HepG2 (cell line): ENCODE data around the gene THADA. TPM values are rescaled to one million over a fixed set of nuclear protein-coding genes. Genes with fewer than 3 reads are reported as not detected.
A peak's percentile ranks its signal among the peaks of the same experiment; 100 is the strongest.

Experiments used
- ATAC-seq: fragments of 200-7000 bp; cut with Tn5 transposase; 3 replicates; pipeline ENCODE4 v1.9.1; 2020; ENCODE audit warnings: mild to moderate bottlenecking, moderate library complexity
- BruUV-seq: library from RNA; stranded (reverse); fragments of 400-500 nt; replicated peaks from 2 replicates; lab custom pipeline; 2021; lab: Mats Ljungman, UMichigan
- CTCF ChIA-PET: fragments of 300-600 bp; formaldehyde crosslinking; extraction: SDS; loops from one replicate; lab custom pipeline; 2021; ENCODE audit warnings: low total read pairs, inconsistent platforms, low intra/inter-chr PET ratio; lab: Yijun Ruan, JAX
- POLR2A ChIA-PET: fragments of 350-600 bp; sonication (Branson Sonifier 250); formaldehyde crosslinking; loops from one replicate; lab custom pipeline; 2020; ENCODE audit warnings: antibody characterized with exemption, inconsistent platforms; lab: Yijun Ruan, JAX
- DNase-seq: peaks from one replicate; pipeline ENCODE4 v3.0.0-alpha.2; 2015; ENCODE audit warnings: low spot score
- FAIRE-seq: peaks from 3 replicates; lab custom pipeline; 2011; peaks lifted over from hg19 to GRCh38; lab: Jason Lieb, UNC
- H2AFZ ChIP-seq: one replicate; pipeline ENCODE4 v1.6.1; 2011; ENCODE audit warnings: low read length, inconsistent platforms
- H3K27ac ChIP-seq: fragments of 300-600 bp; 3 replicates; pipeline ENCODE4 v1.8.0; 2011; ENCODE audit warnings: mixed run types, mild to moderate bottlenecking, mixed read lengths, low read length, inconsistent platforms; ENCODE audit not compliant: insufficient read depth; ENCODE audit errors: extremely low read length
- H3K27me3 ChIP-seq, 2 experiments: fragments of 200-600 bp in 1 of 2; 2 replicates in 1 of 2; 3 replicates in 1 of 2; pipeline versions ENCODE4 v1.6.0 to v1.8.0; 2011; ENCODE audit warnings: low read length in 2 of 2, mild to moderate bottlenecking in 2 of 2, moderate library complexity in 2 of 2, inconsistent platforms in 1 of 2; ENCODE audit not compliant: insufficient read depth in 2 of 2, control insufficient read depth in 1 of 2
- H3K36me3 ChIP-seq, 2 experiments: fragments of 200-600 bp in 1 of 2; replicated peaks in 1 of 2; 2 replicates in 1 of 2; 3 replicates in 1 of 2; pipeline versions ENCODE4 v1.5.1 to v1.8.0; 2011; ENCODE audit warnings: low read length in 2 of 2, inconsistent platforms in 1 of 2; ENCODE audit not compliant: insufficient read depth in 2 of 2, control insufficient read depth in 1 of 2
- H3K4me1 ChIP-seq: 2 replicates; pipeline ENCODE4 v1.5.1; 2012; ENCODE audit warnings: low read length, inconsistent platforms; ENCODE audit not compliant: insufficient read depth
- H3K4me2 ChIP-seq: 2 replicates; pipeline ENCODE4 v1.6.0; 2011; ENCODE audit warnings: low read depth, low read length, inconsistent platforms
- H3K4me3 ChIP-seq, 3 experiments: fragments of 200-600 bp in 1 of 3; sonication (generic), shearing (Covaris generic) in 1 of 3; replicated peaks in 1 of 3; 2 replicates each; pipeline ENCODE4 v1.5.1; 2011 to 2016; ENCODE audit warnings: low read length in 3 of 3, inconsistent platforms in 2 of 3, low read depth in 2 of 3, mild to moderate bottlenecking in 2 of 3, control low read depth in 1 of 3, mixed read lengths in 1 of 3; ENCODE audit not compliant: insufficient read depth in 1 of 3
- H3K79me2 ChIP-seq: one replicate; pipeline ENCODE4 v1.6.1; 2011; ENCODE audit warnings: low read length, inconsistent platforms; ENCODE audit not compliant: insufficient read depth
- H3K9ac ChIP-seq: 2 replicates; pipeline ENCODE4 v1.6.0; 2011; ENCODE audit warnings: mild to moderate bottlenecking, low read depth, low read length, inconsistent platforms; ENCODE audit not compliant: insufficient read depth
- H3K9me3 ChIP-seq: 2 replicates; pipeline ENCODE4 v1.5.1; 2012; ENCODE audit warnings: mild to moderate bottlenecking, low read length
- H4K20me1 ChIP-seq: 2 replicates; pipeline ENCODE4 v1.6.0; 2011; ENCODE audit warnings: inconsistent platforms, mild to moderate bottlenecking, low read length, moderate library complexity; ENCODE audit not compliant: insufficient read depth
- JDP2 ChIP-seq: sonication (generic); formaldehyde crosslinking; IDR thresholded peaks from 2 replicates; pipeline ENCODE4 v1.8.1; 2022; ENCODE audit warnings: missing genetic modification reagents, borderline replicate concordance
- PHF8 ChIP-seq: sonication (generic); formaldehyde crosslinking; IDR thresholded peaks from 2 replicates; pipeline ENCODE4 v1.5.0; 2020; ENCODE audit warnings: missing genetic modification reagents
- PTBP1 ChIP-seq: fragments of 200-400 bp; formaldehyde crosslinking; IDR thresholded peaks from 2 replicates; pipeline ENCODE4 v1.6.1; 2018; ENCODE audit warnings: low read length, low read depth; ENCODE audit not compliant: poor library complexity, severe bottlenecking
- ZMYM4 ChIP-seq: sonication (generic); formaldehyde crosslinking; IDR thresholded peaks from 2 replicates; pipeline ENCODE4 v1.8.1; 2023; ENCODE audit warnings: mild to moderate bottlenecking, missing genetic modification reagents
- ZNF629 ChIP-seq: sonication (generic); formaldehyde crosslinking; conservative IDR thresholded peaks from 2 replicates; pipeline ENCODE4 v1.5.0; 2020; ENCODE audit warnings: missing genetic modification reagents
- WGBS: methylation state at CpG from one replicate; pipeline ENCODE4 v1.1.6; 2017; ENCODE audit warnings: low lambda C conversion rate; 5-methylcytosine and 5-hydroxymethylcytosine counted together
- in situ Hi-C: cut with HindIII; loops from 2 replicates; pipeline ENCODE4 v1.10.0; 2017; ENCODE audit warnings: low pct_unique_long_range_greater_than_20kb; ENCODE audit not compliant: extremely low pct_ligation_motif_present
- intact Hi-C: fragments of 100-400 bp; cut with micrococcal nuclease; formaldehyde crosslinking; loops from one replicate; pipeline ENCODE4 v1.10.0; 2022; ENCODE audit not compliant: unreplicated experiment
- polyA plus RNA-seq, 8 experiments: library from polyadenylated mRNA; depleted of rRNA in 3 of 8; stranded (reverse) in 7 of 8; unstranded in 1 of 8; fragments of >200 nt; fragmentation: Illumina TruSeq in 4 of 8; extraction: Trizol in 4 of 8; gene quantifications; 2 replicates each; pipeline versions ENCODE4 v1.2.1 to v1.2.3, GENCODE V29; 2011 to 2016; ENCODE audit warnings: low read depth in 4 of 8, missing spikeins in 1 of 8, mixed read lengths in 1 of 8; ENCODE audit not compliant: insufficient read depth in 1 of 8
- total RNA-seq, 5 experiments: library from RNA; depleted of rRNA; stranded (reverse); fragments of >200 nt; fragmentation: Illumina TruSeq; extraction: Trizol; gene quantifications; 2 replicates each; pipeline ENCODE4 v1.2.3, GENCODE V29; 2016; ENCODE audit warnings: low read depth in 1 of 5
- TF ChIP-seq, protein P1 (sequence below): sonication (generic); formaldehyde crosslinking; IDR thresholded peaks from 2 replicates; pipeline ENCODE4 v1.4.0; 2020; ENCODE audit warnings: missing genetic modification reagents, borderline replicate concordance
- TF ChIP-seq, protein P2 (sequence below): sonication (generic); formaldehyde crosslinking; IDR thresholded peaks from 2 replicates; pipeline ENCODE4 v1.8.1; 2022; ENCODE audit warnings: low read depth, mild to moderate bottlenecking, missing genetic modification reagents
- TF ChIP-seq, protein P3 (sequence below), 2 experiments: sonication (generic) in 1 of 2; formaldehyde crosslinking in 1 of 2; IDR thresholded peaks; 2 replicates each; pipeline versions ENCODE4 v1.4.0 to v1.6.1; 2018 to 2020; ENCODE audit warnings: missing genetic modification reagents in 2 of 2, borderline replicate concordance in 1 of 2, low read depth in 1 of 2, mild to moderate bottlenecking in 1 of 2, missing biosample characterization in 1 of 2
- TF ChIP-seq, protein P4 (sequence below): sonication (generic); formaldehyde crosslinking; IDR thresholded peaks from 2 replicates; pipeline ENCODE4 v1.5.0; 2020; ENCODE audit warnings: mild to moderate bottlenecking, missing genetic modification reagents
- TF ChIP-seq, protein P5 (sequence below): sonication (generic); formaldehyde crosslinking; conservative IDR thresholded peaks from 2 replicates; pipeline ENCODE4 v1.8.0; 2022; ENCODE audit warnings: missing genetic modification reagents

Gene THADA
- total and polyA plus RNA-seq, 2 of the 13 experiments (the other 11 are each of a cell fraction or from before 2014, with no cell fraction given), result 12.7 to 21.7 TPM

DNA sequence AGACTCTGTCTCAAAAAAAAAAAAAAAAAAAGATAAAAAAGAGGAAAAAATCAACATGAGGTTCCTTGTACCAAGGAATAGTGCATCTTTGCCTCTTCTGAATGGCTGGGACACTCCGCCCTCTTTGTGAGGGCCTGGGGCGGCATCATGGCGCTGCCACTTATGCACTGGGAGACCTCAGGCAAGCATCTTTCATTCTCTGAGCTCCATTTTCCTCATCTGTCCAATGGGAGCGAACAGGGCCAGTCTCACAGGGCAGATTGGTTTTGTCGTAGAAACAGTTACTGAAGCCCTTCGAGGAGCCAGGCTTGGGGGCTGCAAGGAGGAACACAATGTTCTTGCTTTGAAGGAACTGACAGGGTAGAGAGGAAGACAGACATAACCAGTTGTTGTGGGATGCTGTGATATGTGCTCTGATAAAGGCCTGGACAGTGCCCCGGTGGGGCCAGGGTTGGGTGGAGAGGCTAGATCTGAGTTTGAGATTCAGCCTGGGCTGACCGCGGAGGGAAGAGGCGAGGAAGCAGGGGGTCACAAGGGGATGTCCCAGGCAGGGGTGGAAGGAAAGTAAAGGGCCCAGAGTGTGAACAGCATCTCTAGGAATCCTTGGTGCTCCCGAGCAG, 383.5 kb downstream of the THADA start:
- Histone ChIP-seq H3K4me1 (peaks cover 58% of the 10 kb centered on the region), H3K79me2 (no peaks in the 10 kb centered on the region), H3K4me3 (no peak overlapping the region), H3K27ac (no peak overlapping the region)
- BruUV-seq, result no TSS peak
- WGBS, result 94% methylated on average over 11 of the region's 11 CpGs
- TF ChIP-seq PHF8 (CRISPR knock-in tag) (peak; percentile 19; the same call in 1 of the 2 replicates), JDP2 (CRISPR knock-in tag) (no peak), PTBP1 (no peak), ZNF629 (CRISPR knock-in tag) (peak; percentile 56; the same call in 1 of the 2 replicates), ZMYM4 (no peak)
- TF ChIP-seq, protein P1, sequence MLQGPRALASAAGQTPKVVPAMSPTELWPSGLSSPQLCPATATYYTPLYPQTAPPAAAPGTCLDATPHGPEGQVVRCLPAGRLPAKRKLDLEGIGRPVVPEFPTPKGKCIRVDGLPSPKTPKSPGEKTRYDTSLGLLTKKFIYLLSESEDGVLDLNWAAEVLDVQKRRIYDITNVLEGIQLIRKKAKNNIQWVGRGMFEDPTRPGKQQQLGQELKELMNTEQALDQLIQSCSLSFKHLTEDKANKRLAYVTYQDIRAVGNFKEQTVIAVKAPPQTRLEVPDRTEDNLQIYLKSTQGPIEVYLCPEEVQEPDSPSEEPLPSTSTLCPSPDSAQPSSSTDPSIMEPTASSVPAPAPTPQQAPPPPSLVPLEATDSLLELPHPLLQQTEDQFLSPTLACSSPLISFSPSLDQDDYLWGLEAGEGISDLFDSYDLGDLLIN (CRISPR knock-in tag), result no peak
- TF ChIP-seq, protein P2, sequence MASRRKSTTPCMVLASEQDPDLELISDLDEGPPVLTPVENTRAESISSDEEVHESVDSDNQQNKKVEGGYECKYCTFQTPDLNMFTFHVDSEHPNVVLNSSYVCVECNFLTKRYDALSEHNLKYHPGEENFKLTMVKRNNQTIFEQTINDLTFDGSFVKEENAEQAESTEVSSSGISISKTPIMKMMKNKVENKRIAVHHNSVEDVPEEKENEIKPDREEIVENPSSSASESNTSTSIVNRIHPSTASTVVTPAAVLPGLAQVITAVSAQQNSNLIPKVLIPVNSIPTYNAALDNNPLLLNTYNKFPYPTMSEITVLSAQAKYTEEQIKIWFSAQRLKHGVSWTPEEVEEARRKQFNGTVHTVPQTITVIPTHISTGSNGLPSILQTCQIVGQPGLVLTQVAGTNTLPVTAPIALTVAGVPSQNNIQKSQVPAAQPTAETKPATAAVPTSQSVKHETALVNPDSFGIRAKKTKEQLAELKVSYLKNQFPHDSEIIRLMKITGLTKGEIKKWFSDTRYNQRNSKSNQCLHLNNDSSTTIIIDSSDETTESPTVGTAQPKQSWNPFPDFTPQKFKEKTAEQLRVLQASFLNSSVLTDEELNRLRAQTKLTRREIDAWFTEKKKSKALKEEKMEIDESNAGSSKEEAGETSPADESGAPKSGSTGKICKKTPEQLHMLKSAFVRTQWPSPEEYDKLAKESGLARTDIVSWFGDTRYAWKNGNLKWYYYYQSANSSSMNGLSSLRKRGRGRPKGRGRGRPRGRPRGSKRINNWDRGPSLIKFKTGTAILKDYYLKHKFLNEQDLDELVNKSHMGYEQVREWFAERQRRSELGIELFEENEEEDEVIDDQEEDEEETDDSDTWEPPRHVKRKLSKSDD (CRISPR knock-in tag), result no peak
- TF ChIP-seq, protein P3, sequence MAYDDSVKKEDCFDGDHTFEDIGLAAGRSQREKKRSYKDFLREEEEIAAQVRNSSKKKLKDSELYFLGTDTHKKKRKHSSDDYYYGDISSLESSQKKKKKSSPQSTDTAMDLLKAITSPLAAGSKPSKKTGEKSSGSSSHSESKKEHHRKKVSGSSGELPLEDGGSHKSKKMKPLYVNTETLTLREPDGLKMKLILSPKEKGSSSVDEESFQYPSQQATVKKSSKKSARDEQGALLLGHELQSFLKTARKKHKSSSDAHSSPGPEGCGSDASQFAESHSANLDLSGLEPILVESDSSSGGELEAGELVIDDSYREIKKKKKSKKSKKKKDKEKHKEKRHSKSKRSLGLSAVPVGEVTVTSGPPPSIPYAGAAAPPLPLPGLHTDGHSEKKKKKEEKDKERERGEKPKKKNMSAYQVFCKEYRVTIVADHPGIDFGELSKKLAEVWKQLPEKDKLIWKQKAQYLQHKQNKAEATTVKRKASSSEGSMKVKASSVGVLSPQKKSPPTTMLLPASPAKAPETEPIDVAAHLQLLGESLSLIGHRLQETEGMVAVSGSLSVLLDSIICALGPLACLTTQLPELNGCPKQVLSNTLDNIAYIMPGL (CRISPR knock-in tag; IDR thresholded peaks at IDR 0.05; ENCODE audit: borderline replicate concordance in 1 of 2, low read depth in 1 of 2), result no peak
- TF ChIP-seq, protein P4, sequence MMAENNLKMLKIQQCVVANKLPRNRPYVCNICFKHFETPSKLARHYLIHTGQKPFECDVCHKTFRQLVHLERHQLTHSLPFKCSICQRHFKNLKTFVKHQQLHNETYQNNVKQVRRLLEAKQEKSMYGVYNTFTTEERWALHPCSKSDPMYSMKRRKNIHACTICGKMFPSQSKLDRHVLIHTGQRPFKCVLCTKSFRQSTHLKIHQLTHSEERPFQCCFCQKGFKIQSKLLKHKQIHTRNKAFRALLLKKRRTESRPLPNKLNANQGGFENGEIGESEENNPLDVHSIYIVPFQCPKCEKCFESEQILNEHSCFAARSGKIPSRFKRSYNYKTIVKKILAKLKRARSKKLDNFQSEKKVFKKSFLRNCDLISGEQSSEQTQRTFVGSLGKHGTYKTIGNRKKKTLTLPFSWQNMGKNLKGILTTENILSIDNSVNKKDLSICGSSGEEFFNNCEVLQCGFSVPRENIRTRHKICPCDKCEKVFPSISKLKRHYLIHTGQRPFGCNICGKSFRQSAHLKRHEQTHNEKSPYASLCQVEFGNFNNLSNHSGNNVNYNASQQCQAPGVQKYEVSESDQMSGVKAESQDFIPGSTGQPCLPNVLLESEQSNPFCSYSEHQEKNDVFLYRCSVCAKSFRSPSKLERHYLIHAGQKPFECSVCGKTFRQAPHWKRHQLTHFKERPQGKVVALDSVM (CRISPR knock-in tag), result no peak
- TF ChIP-seq, protein P5, sequence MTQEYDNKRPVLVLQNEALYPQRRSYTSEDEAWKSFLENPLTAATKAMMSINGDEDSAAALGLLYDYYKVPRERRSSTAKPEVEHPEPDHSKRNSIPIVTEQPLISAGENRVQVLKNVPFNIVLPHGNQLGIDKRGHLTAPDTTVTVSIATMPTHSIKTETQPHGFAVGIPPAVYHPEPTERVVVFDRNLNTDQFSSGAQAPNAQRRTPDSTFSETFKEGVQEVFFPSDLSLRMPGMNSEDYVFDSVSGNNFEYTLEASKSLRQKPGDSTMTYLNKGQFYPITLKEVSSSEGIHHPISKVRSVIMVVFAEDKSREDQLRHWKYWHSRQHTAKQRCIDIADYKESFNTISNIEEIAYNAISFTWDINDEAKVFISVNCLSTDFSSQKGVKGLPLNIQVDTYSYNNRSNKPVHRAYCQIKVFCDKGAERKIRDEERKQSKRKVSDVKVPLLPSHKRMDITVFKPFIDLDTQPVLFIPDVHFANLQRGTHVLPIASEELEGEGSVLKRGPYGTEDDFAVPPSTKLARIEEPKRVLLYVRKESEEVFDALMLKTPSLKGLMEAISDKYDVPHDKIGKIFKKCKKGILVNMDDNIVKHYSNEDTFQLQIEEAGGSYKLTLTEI (CRISPR knock-in tag), result no peak
- TF ChIP-seq, all 625 proteins: peak for 2
- ChIA-PET CTCF (no interaction called here), POLR2A (interaction anchor here (1.1 to 2.4 kb wide), 4 partner anchors 10 to 38 kb away, joined by 3 to 12 read pairs (median 4); partner anchors contain the start of gene ZFP36L2)
- no peak for DNase-seq
- Histone ChIP-seq H3K4me2 (no peak overlapping the region), H3K27me3 (no peaks in the 10 kb centered on the region), H3K9me3 (no peaks in the 10 kb centered on the region), H3K9ac (no peak overlapping the region), H3K36me3 (no peaks in the 10 kb centered on the region), H4K20me1 (no peaks in the 10 kb centered on the region), H2AFZ (no peak overlapping the region)
- intact Hi-C loops (no loop called here), in situ Hi-C loops (no loop called here)
- FAIRE-seq, result no peak
- no peak for ATAC-seq
